GM20000 (cell line): ENCODE results near the gene ADAR.

Source experiments
- DNase-seq: peaks from one replicate; pipeline ENCODE4 v3.0.0; 2012; ENCODE audit warnings: low spot score
- CTCF ChIP-seq: IDR thresholded peaks from 2 replicates; pipeline ENCODE4 v1.5.1; 2012; ENCODE audit warnings: mild to moderate bottlenecking, control low read depth; ENCODE audit errors: extremely low read depth, missing control alignments

The ADAR gene

GRCh38 chr1:154591206-154591605, 16.8 kb downstream of the ADAR start:
- no peak for TF ChIP-seq CTCF
- DNase-seq: no peak

GRCh38 chr1:154590756-154591155, 17.2 kb downstream of the ADAR start:
- DNase-seq: no peak
- TF ChIP-seq CTCF: no peak

GRCh38 chr1:154589780-154590179, 18.2 kb downstream of the ADAR start:
- DNase-seq: no peak
- TF ChIP-seq CTCF: no peak

- no peak for DNase-seq
- TF ChIP-seq CTCF: no peak
Observed at GRCh38 chr1:154586641-154587040, 21.3 kb downstream of the ADAR start.

- no peak for DNase-seq
- TF ChIP-seq CTCF: no peak
Observed at GRCh38 chr1:154586231-154586630, 21.8 kb downstream of the ADAR start.

GRCh38 chr1:154584267-154584994, 23.6 kb downstream of the ADAR start:
- no peak for TF ChIP-seq CTCF
- DNase-seq: no peak

- TF ChIP-seq CTCF: no peak
- no peak for DNase-seq
Observed at GRCh38 chr1:154583773-154584172, 24.2 kb downstream of the ADAR start.
